Transverse colon (tissue), 4 donors: ENCODE results near the gene WDFY2. TPM values are rescaled to one million over a fixed set of nuclear protein-coding genes. Genes with fewer than 3 reads are reported as not detected.

ENCODE experiments used
- DNase-seq: peaks from one replicate; pipeline ENCODE4 v3.0.0-alpha.2; 2019
- H3K27ac ChIP-seq, 4 donors: fragments of 200-600 bp; sonication (generic); 2 replicates each; pipeline ENCODE4 v1.5.1; 2016 to 2018; ENCODE audit warnings: inconsistent platforms in 4 of 4
- H3K27me3 ChIP-seq: fragments of 200-600 bp; sonication (generic); 2 replicates; pipeline ENCODE4 v1.5.1; 2017; ENCODE audit warnings: inconsistent platforms
- H3K36me3 ChIP-seq, 4 donors: fragments of 200-600 bp; sonication (generic); 2 replicates each; pipeline ENCODE4 v1.5.1; 2017 to 2019; ENCODE audit warnings: inconsistent platforms in 4 of 4
- H3K4me1 ChIP-seq, 4 donors: fragments of 200-600 bp; sonication (generic); 2 replicates each; pipeline ENCODE4 v1.5.1; 2017 to 2020; ENCODE audit warnings: inconsistent platforms in 4 of 4
- H3K4me3 ChIP-seq, 4 donors: fragments of 200-600 bp; sonication (generic); 1 replicate in 1 of 4; 2 replicates in 3 of 4; pipeline versions ENCODE4 v1.5.1 to v1.6.1; 2017 to 2019; ENCODE audit warnings: inconsistent platforms in 4 of 4
- H3K9me3 ChIP-seq, 2 donors: fragments of 200-600 bp; sonication (generic); 2 replicates each; pipeline ENCODE4 v1.5.1; 2017 to 2019; ENCODE audit warnings: inconsistent platforms in 2 of 2
- CTCF ChIP-seq, 5 experiments: fragments of 200-600 bp in 3 of 5; fragments of 450-650 bp in 2 of 5; sonication (generic) in 3 of 5; IDR thresholded peaks; 1 replicate in 2 of 5; 2 replicates in 3 of 5; pipeline ENCODE4 v1.5.1; 2016 to 2017; ENCODE audit warnings: antibody characterized with exemption in 5 of 5, inconsistent platforms in 3 of 5, mild to moderate bottlenecking in 2 of 5, moderate library complexity in 1 of 5
- EP300 ChIP-seq: sonication (generic); formaldehyde crosslinking; IDR thresholded peaks from one replicate; pipeline ENCODE4 v1.6.1; 2017; ENCODE audit warnings: antibody characterized with exemption, low read depth
- POLR2A ChIP-seq: fragments of 450-650 bp; IDR thresholded peaks from one replicate; pipeline ENCODE4 v1.6.1; 2016; ENCODE audit warnings: antibody characterized with exemption, mild to moderate bottlenecking, moderate library complexity
- POLR2AphosphoS5 ChIP-seq, 3 donors: sonication (generic); formaldehyde crosslinking; IDR thresholded peaks; one replicate each; pipeline ENCODE4 v1.6.1; 2016; ENCODE audit warnings: antibody characterized with exemption in 3 of 3
- WGBS, 2 donors: methylation state at CpG; one replicate each; pipeline ENCODE4 v1.1.5; 2018; ENCODE audit warnings: low coverage in 1 of 2; 5-methylcytosine and 5-hydroxymethylcytosine counted together
- in situ Hi-C, 4 donors: fragments of 200-750 bp; cut with MboI; loops; one replicate each; pipeline versions ENCODE4 v1.15.0 to v1.15.1; 2017; ENCODE audit warnings: low sequenced_read_pairs in 3 of 4, low pct_ligation_motif_present in 1 of 4, low pct_unique_long_range_greater_than_20kb in 1 of 4
- intact Hi-C: fragments of 100-400 bp; cut with DNase I; formaldehyde crosslinking; loops from one replicate; pipeline ENCODE4 v1.15.1; 2023; ENCODE audit warnings: low total_unique reads
- total RNA-seq, 4 donors: library from RNA; depleted of rRNA; stranded (reverse); fragments of >200 nt; gene quantifications; one replicate each; pipeline ENCODE4 v1.1.0, GENCODE V29; 2016

WDFY2 gene
- total RNA-seq, 4 donors from 2014 or later, result 2.4 to 12.3 (median 6.7) TPM

DNA sequence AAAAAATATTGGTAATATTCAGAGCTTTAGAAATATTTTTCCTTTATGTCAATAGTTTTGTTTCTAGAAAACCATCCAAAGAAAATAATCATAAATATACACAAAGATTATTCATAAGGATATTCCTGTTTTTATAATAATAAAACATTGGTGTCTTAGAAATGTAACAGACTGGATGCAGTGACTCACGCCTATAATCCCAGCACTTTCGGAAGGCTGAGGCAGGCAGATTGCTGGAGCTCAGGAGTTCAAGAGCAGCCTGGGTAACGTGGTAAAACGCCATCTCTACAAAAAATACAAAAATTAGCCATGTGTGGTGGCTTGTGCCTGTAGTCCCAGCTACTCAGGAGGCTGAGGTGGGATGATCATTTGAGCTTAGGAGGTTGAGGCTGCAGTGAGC is 112.9 kb downstream of the WDFY2 start:
- H3K27ac ChIP-seq, result no peak overlapping the region
- no peaks in the 10 kb centered on the region for H3K4me1 ChIP-seq
- H3K36me3 ChIP-seq, result no peaks in the 10 kb centered on the region
- no peaks in the 10 kb centered on the region for H3K9me3 ChIP-seq
- intact Hi-C loops (no loop called here), in situ Hi-C loops (no loop called here)
- WGBS, 2 donors, result 84 to 94% methylated on average over 4 of the region's 4 CpGs
- TF ChIP-seq EP300 (no peak), POLR2AphosphoS5 (IDR thresholded peaks at IDR 0.05) (no peak), POLR2A (no peak), CTCF (IDR thresholded peaks at IDR 0.05) (no peak)
- no peak overlapping the region for H3K4me3 ChIP-seq
- no peak for DNase-seq
- H3K27me3 ChIP-seq, result no peaks in the 10 kb centered on the region

- H3K27ac ChIP-seq, result no peak overlapping the region
- H3K4me3 ChIP-seq, result no peak overlapping the region
- no peaks in the 10 kb centered on the region for H3K4me1 ChIP-seq
- in situ Hi-C loops, result no loop called here
- intact Hi-C loops, result no loop called here
- no peaks in the 10 kb centered on the region for H3K36me3 ChIP-seq
- DNase-seq, result no peak
- no peaks in the 10 kb centered on the region for H3K27me3 ChIP-seq
- no peak for TF ChIP-seq POLR2A
- TF ChIP-seq POLR2AphosphoS5 (IDR thresholded peaks at IDR 0.05), result no peak
- H3K9me3 ChIP-seq, result no peaks in the 10 kb centered on the region
- WGBS, 2 donors, result 86 to 92% methylated on average over 2 of the region's 2 CpGs
Observed at GRCh38 chr13:51697855-51698254, 113.6 kb downstream of the WDFY2 start.

DNA sequence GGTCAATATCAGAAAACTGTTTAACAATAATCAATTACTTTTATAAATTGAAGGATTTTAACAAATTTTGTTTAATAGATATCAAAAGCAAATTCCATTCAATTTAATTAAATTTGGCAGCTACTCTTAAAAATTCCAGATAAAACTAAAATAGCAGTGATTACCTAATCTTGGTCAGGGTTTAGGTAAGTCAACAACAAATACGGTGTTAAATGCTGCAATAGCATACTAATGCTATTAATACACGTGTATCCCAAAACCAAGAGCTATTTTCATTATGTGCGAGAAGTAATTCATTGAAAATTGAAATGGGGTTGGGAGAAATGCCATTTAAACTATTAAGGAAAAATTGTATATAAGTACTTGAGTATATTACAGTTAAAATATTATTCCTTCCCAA is 114.1 kb downstream of the WDFY2 start:
- Histone ChIP-seq H3K27me3 (no peaks in the 10 kb centered on the region), H3K4me1 (no peaks in the 10 kb centered on the region), H3K27ac (no peak overlapping the region), H3K36me3 (no peaks in the 10 kb centered on the region), H3K4me3 (no peak overlapping the region), H3K9me3 (no peaks in the 10 kb centered on the region)
- in situ Hi-C loops (no loop called here), intact Hi-C loops (no loop called here)
- 93 to 97% methylated on average over 3 of the region's 3 CpGs for WGBS, 2 donors
- no peak for DNase-seq
- TF ChIP-seq POLR2A (no peak), POLR2AphosphoS5 (IDR thresholded peaks at IDR 0.05) (no peak), CTCF (IDR thresholded peaks at IDR 0.05) (no peak), EP300 (no peak)

- Histone ChIP-seq H3K4me1 (no peaks in the 10 kb centered on the region), H3K36me3 (no peaks in the 10 kb centered on the region), H3K4me3 (no peak overlapping the region), H3K27ac (no peak overlapping the region), H3K9me3 (no peaks in the 10 kb centered on the region), H3K27me3 (no peaks in the 10 kb centered on the region)
- DNase-seq, result no peak
- TF ChIP-seq POLR2A (no peak), POLR2AphosphoS5 (IDR thresholded peaks at IDR 0.05) (no peak), CTCF (IDR thresholded peaks at IDR 0.05) (no peak), EP300 (no peak)
- in situ Hi-C loops (no loop called here), intact Hi-C loops (no loop called here)
- WGBS, 2 donors, result 78 to 85% methylated on average over 1 to 3 of the region's 3 CpGs
Observed at GRCh38 chr13:51704399-51705313, 120.4 kb downstream of the WDFY2 start.
